ENCODE measurements around the gene CPEB1.

The CPEB1 gene

GRCh38 chr15:82647045-82647834 lies at the start of gene CPEB1:
TSS of gene CPEB1 (minus strand) at chr15:82647363. CDS start at chr15:82628459, 18,904 bp downstream.
- peak in 1 of 2 donors; percentile 6 for DNase-seq

- DNase-seq: no peak
Measured at GRCh38 chr15:82692171-82692570, 45.0 kb upstream of the CPEB1 start.

- DNase-seq: no peak
Measured at GRCh38 chr15:82689147-82689546, 42.0 kb upstream of the CPEB1 start.

GRCh38 chr15:82688691-82689090 lies 41.5 kb upstream of the CPEB1 start:
- no peak for DNase-seq

GRCh38 chr15:82681371-82681770 lies 34.2 kb upstream of the CPEB1 start:
- DNase-seq: no peak

- no peak for DNase-seq
Measured at GRCh38 chr15:82680200-82681102, 33.3 kb upstream of the CPEB1 start.

- no peak for DNase-seq
Measured at GRCh38 chr15:82679626-82680199, 32.5 kb upstream of the CPEB1 start.

GRCh38 chr15:82677720-82678323 lies 30.7 kb upstream of the CPEB1 start:
- no peak for DNase-seq

GRCh38 chr15:82674873-82675272 lies 27.7 kb upstream of the CPEB1 start:
- DNase-seq: no peak

GRCh38 chr15:82670699-82671098 lies 23.5 kb upstream of the CPEB1 start:
- DNase-seq: no peak

GRCh38 chr15:82666606-82667005 lies 19.4 kb upstream of the CPEB1 start:
- DNase-seq: no peak

GRCh38 chr15:82664021-82664420 lies 16.9 kb upstream of the CPEB1 start:
- no peak for DNase-seq

GRCh38 chr15:82663186-82663600 lies 16.0 kb upstream of the CPEB1 start:
- DNase-seq: peak in 1 of 2 donors; percentile 48

GRCh38 chr15:82662641-82663040 lies 15.5 kb upstream of the CPEB1 start:
- DNase-seq: no peak

GRCh38 chr15:82660378-82660777 lies 13.2 kb upstream of the CPEB1 start:
- DNase-seq: no peak

GRCh38 chr15:82656641-82657266 lies 9.6 kb upstream of the CPEB1 start:
- DNase-seq: no peak

- no peak for DNase-seq
Measured at GRCh38 chr15:82655606-82656005, 8.4 kb upstream of the CPEB1 start.

GRCh38 chr15:82653483-82654168 lies 6.5 kb upstream of the CPEB1 start:
- peak; percentile 14 to 43 for DNase-seq

GRCh38 chr15:82651708-82652107 lies 4.5 kb upstream of the CPEB1 start:
- no peak for DNase-seq

- DNase-seq: no peak
Measured at GRCh38 chr15:82650046-82650670, 3.0 kb upstream of the CPEB1 start.

GRCh38 chr15:82649226-82649999 lies 2.2 kb upstream of the CPEB1 start:
- no peak for DNase-seq
